CD4-positive, alpha-beta T cell (primary cell): Measurements from ENCODE around the gene SLF2. TPM values are rescaled to one million over a fixed set of nuclear protein-coding genes. Genes with fewer than 3 reads are reported as not detected.

Experiments used
- ATAC-seq: fragments of 200-7000 bp; cut with Tn5 transposase; one replicate; pipeline ENCODE4 v1.10.0; 2022; ENCODE audit warnings: mild to moderate bottlenecking; ENCODE audit not compliant: poor library complexity
- CTCF ChIA-PET: fragments of 350-600 bp; sonication (Branson Sonifier 250); formaldehyde crosslinking; loops from one replicate; lab custom pipeline; 2021; ENCODE audit warnings: antibody characterized with exemption, inconsistent platforms; lab: Charles Lee
- POLR2A ChIA-PET: fragments of 350-600 bp; sonication (Branson Sonifier 250); formaldehyde crosslinking; loops from one replicate; lab custom pipeline; 2021; ENCODE audit warnings: antibody characterized with exemption, inconsistent platforms; lab: Charles Lee
- DNase-seq, 14 experiments: peaks; one replicate each; pipeline ENCODE4 v3.0.0-alpha.2; 2013 to 2020; ENCODE audit warnings: mixed read lengths in 2 of 14
- H3K27ac ChIP-seq, 2 donors: one replicate each; pipeline versions ENCODE4 v1.5.1 to v1.7.0; 2013; ENCODE audit warnings: low read length in 2 of 2, low read depth in 1 of 2, mild to moderate bottlenecking in 1 of 2
- H3K27me3 ChIP-seq, 2 experiments: 1 replicate in 1 of 2; 2 replicates in 1 of 2; pipeline versions ENCODE4 v1.6.1 to v1.7.0; 2013; ENCODE audit warnings: low read length in 2 of 2, control low read depth in 1 of 2, mild to moderate bottlenecking in 1 of 2, moderate library complexity in 1 of 2; ENCODE audit not compliant: insufficient read depth in 2 of 2, control insufficient read depth in 1 of 2
- H3K36me3 ChIP-seq: one replicate; pipeline ENCODE4 v1.6.1; 2013; ENCODE audit warnings: low read length, control low read depth; ENCODE audit not compliant: insufficient read depth
- H3K4me1 ChIP-seq: one replicate; pipeline ENCODE4 v1.6.1; 2013; ENCODE audit warnings: low read length, control low read depth; ENCODE audit not compliant: insufficient read depth
- H3K4me3 ChIP-seq: one replicate; pipeline ENCODE4 v1.5.1; 2013; ENCODE audit warnings: mild to moderate bottlenecking, low read length, moderate library complexity
- H3K9me3 ChIP-seq, 2 experiments: 1 replicate in 1 of 2; 2 replicates in 1 of 2; pipeline versions ENCODE4 v1.6.1 to v1.7.0; 2013; ENCODE audit warnings: low read length in 2 of 2, mild to moderate bottlenecking in 2 of 2, control low read depth in 1 of 2, moderate library complexity in 1 of 2; ENCODE audit not compliant: control insufficient read depth in 1 of 2, insufficient read depth in 1 of 2
- H3K27ac Mint-ChIP-seq: one replicate; pipeline ENCODE4 v1.8.0; 2020; ENCODE audit warnings: mixed read lengths
- H3K27me3 Mint-ChIP-seq: one replicate; pipeline ENCODE4 v1.8.0; 2021; ENCODE audit warnings: mixed read lengths
- H3K36me3 Mint-ChIP-seq: one replicate; pipeline ENCODE4 v1.8.0; 2021; ENCODE audit warnings: low read depth, mixed read lengths
- H3K4me1 Mint-ChIP-seq: one replicate; pipeline ENCODE4 v1.8.0; 2021; ENCODE audit warnings: low read depth, mixed read lengths
- H3K4me3 Mint-ChIP-seq: one replicate; pipeline ENCODE4 v1.8.0; 2020; ENCODE audit warnings: mild to moderate bottlenecking, mixed read lengths
- H3K9me3 Mint-ChIP-seq: one replicate; pipeline ENCODE4 v1.8.0; 2020; ENCODE audit warnings: mixed read lengths
- CTCF ChIP-seq: fragments of 200-600 bp; IDR thresholded peaks from one replicate; pipeline ENCODE4 v1.8.0; 2022; ENCODE audit warnings: antibody characterized with exemption, mild to moderate bottlenecking
- intact Hi-C, 2 experiments: fragments of 100-400 bp; cut with DNase I in 1 of 2; cut with micrococcal nuclease in 1 of 2; formaldehyde crosslinking; loops; one replicate each; pipeline versions ENCODE4 v1.15.1 to v1.9.0; 2023 to 2025; cut with DNase I, micrococcal nuclease
- total RNA-seq, 174 experiments: library from RNA in 2 of 174; stranded (reverse) in 2 of 174; gene quantifications; one replicate each; pipeline ENCODE4 v1.2.3 and lab custom pipeline; 2021 to 2026

SLF2 gene
- total RNA-seq, 2 experiments from 2014 or later: 11.1 TPM

- POLR2A ChIA-PET: no interaction called here
- no peak for ATAC-seq
- intact Hi-C loops: no loop called here
- Mint-ChIP-seq H3K4me1 (peaks cover 15% of the 10 kb centered on the region), H3K4me3 (no peak overlapping the region), H3K36me3 (peaks cover 86% of the 10 kb centered on the region), H3K27ac (no peak overlapping the region), H3K27me3 (no peaks in the 10 kb centered on the region), H3K9me3 (no peaks in the 10 kb centered on the region)
- CTCF ChIA-PET: interaction anchor here (1.3 kb wide), 1 partner anchor 72 kb away, joined by 4 read pairs; no protein-coding TSS in a partner anchor
- no peak for TF ChIP-seq CTCF
- Histone ChIP-seq H3K27me3 (no peaks in the 10 kb centered on the region), H3K36me3 (peaks cover 77% of the 10 kb centered on the region), H3K27ac (no peak overlapping the region), H3K4me1 (peaks cover 4% of the 10 kb centered on the region), H3K9me3 (no peaks in the 10 kb centered on the region), H3K4me3 (no peak overlapping the region)
- DNase-seq: no peak
These were observed 29.5 kb downstream of the SLF2 start for GRCh38 chr10:100942229-100942628.

- intact Hi-C loops: no loop called here
- Mint-ChIP-seq H3K36me3 (peaks cover 84% of the 10 kb centered on the region), H3K27me3 (no peaks in the 10 kb centered on the region), H3K9me3 (no peaks in the 10 kb centered on the region), H3K27ac (peak overlapping the region; percentile 54), H3K4me1 (peaks cover 15% of the 10 kb centered on the region), H3K4me3 (no peak overlapping the region)
- H3K27me3 ChIP-seq: no peaks in the 10 kb centered on the region
- H3K4me3 ChIP-seq: no peak overlapping the region
- CTCF ChIA-PET: interaction anchor here (1.3 kb wide), 1 partner anchor 71 kb away, joined by 4 read pairs; no protein-coding TSS in a partner anchor
- H3K27ac ChIP-seq: no peak overlapping the region
- ATAC-seq: no peak
- peaks cover 4% of the 10 kb centered on the region for H3K4me1 ChIP-seq
- POLR2A ChIA-PET: interaction anchor here (0.6 to 1.2 kb wide), 3 partner anchors 14 to 44 kb away, joined by 3 to 4 read pairs (median 3); partner anchors contain the start of genes MRPL43, SLF2 and TWNK
- peaks cover 78% of the 10 kb centered on the region for H3K36me3 ChIP-seq
- no peak for DNase-seq
- TF ChIP-seq CTCF: no peak
- no peaks in the 10 kb centered on the region for H3K9me3 ChIP-seq
These were observed 30.7 kb downstream of the SLF2 start for GRCh38 chr10:100943508-100943907.

- no peak for ATAC-seq
- ChIA-PET CTCF (no interaction called here), POLR2A (no interaction called here)
- Histone ChIP-seq H3K4me1 (peaks cover 4% of the 10 kb centered on the region), H3K9me3 (no peaks in the 10 kb centered on the region), H3K27ac (no peak overlapping the region), H3K4me3 (no peak overlapping the region), H3K36me3 (peaks cover 79% of the 10 kb centered on the region), H3K27me3 (no peaks in the 10 kb centered on the region)
- no peak overlapping the region for H3K27ac Mint-ChIP-seq
- no peaks in the 10 kb centered on the region for H3K9me3 Mint-ChIP-seq
- peaks cover 15% of the 10 kb centered on the region for H3K4me1 Mint-ChIP-seq
- no peak overlapping the region for H3K4me3 Mint-ChIP-seq
- H3K27me3 Mint-ChIP-seq: no peaks in the 10 kb centered on the region
- DNase-seq: no peak
- no peak for TF ChIP-seq CTCF
- intact Hi-C loops: no loop called here
- peaks cover 86% of the 10 kb centered on the region for H3K36me3 Mint-ChIP-seq
These were observed 33.0 kb downstream of the SLF2 start for GRCh38 chr10:100945754-100946153.
